HepG2 (cell line): ENCODE data around the gene TAMALIN. TPM values are rescaled to one million over a fixed set of nuclear protein-coding genes. Genes with fewer than 3 reads are reported as not detected.
A peak's percentile ranks its signal among the peaks of the same experiment; 100 is the strongest.

ENCODE experiments used
- ATAC-seq: fragments of 200-7000 bp; cut with Tn5 transposase; 3 replicates; pipeline ENCODE4 v1.9.1; 2020; ENCODE audit warnings: mild to moderate bottlenecking, moderate library complexity
- BruUV-seq: library from RNA; stranded (reverse); fragments of 400-500 nt; replicated peaks from 2 replicates; lab custom pipeline; 2021; lab: Mats Ljungman, UMichigan
- CTCF ChIA-PET: fragments of 300-600 bp; formaldehyde crosslinking; extraction: SDS; loops from one replicate; lab custom pipeline; 2021; ENCODE audit warnings: low total read pairs, inconsistent platforms, low intra/inter-chr PET ratio; lab: Yijun Ruan, JAX
- POLR2A ChIA-PET: fragments of 350-600 bp; sonication (Branson Sonifier 250); formaldehyde crosslinking; loops from one replicate; lab custom pipeline; 2020; ENCODE audit warnings: antibody characterized with exemption, inconsistent platforms; lab: Yijun Ruan, JAX
- DNase-seq: peaks from one replicate; pipeline ENCODE4 v3.0.0-alpha.2; 2015; ENCODE audit warnings: low spot score
- FAIRE-seq: peaks from 3 replicates; lab custom pipeline; 2011; peaks lifted over from hg19 to GRCh38; lab: Jason Lieb, UNC
- H2AFZ ChIP-seq: one replicate; pipeline ENCODE4 v1.6.1; 2011; ENCODE audit warnings: low read length, inconsistent platforms
- H3K27ac ChIP-seq: fragments of 300-600 bp; 3 replicates; pipeline ENCODE4 v1.8.0; 2011; ENCODE audit warnings: mixed run types, mild to moderate bottlenecking, mixed read lengths, low read length, inconsistent platforms; ENCODE audit not compliant: insufficient read depth; ENCODE audit errors: extremely low read length
- H3K27me3 ChIP-seq, 2 experiments: fragments of 200-600 bp in 1 of 2; 2 replicates in 1 of 2; 3 replicates in 1 of 2; pipeline versions ENCODE4 v1.6.0 to v1.8.0; 2011; ENCODE audit warnings: low read length in 2 of 2, mild to moderate bottlenecking in 2 of 2, moderate library complexity in 2 of 2, inconsistent platforms in 1 of 2; ENCODE audit not compliant: insufficient read depth in 2 of 2, control insufficient read depth in 1 of 2
- H3K36me3 ChIP-seq, 2 experiments: fragments of 200-600 bp in 1 of 2; replicated peaks in 1 of 2; 2 replicates in 1 of 2; 3 replicates in 1 of 2; pipeline versions ENCODE4 v1.5.1 to v1.8.0; 2011; ENCODE audit warnings: low read length in 2 of 2, inconsistent platforms in 1 of 2; ENCODE audit not compliant: insufficient read depth in 2 of 2, control insufficient read depth in 1 of 2
- H3K4me1 ChIP-seq: 2 replicates; pipeline ENCODE4 v1.5.1; 2012; ENCODE audit warnings: low read length, inconsistent platforms; ENCODE audit not compliant: insufficient read depth
- H3K4me2 ChIP-seq: 2 replicates; pipeline ENCODE4 v1.6.0; 2011; ENCODE audit warnings: low read depth, low read length, inconsistent platforms
- H3K4me3 ChIP-seq, 3 experiments: fragments of 200-600 bp in 1 of 3; sonication (generic), shearing (Covaris generic) in 1 of 3; replicated peaks in 1 of 3; 2 replicates each; pipeline ENCODE4 v1.5.1; 2011 to 2016; ENCODE audit warnings: low read length in 3 of 3, inconsistent platforms in 2 of 3, low read depth in 2 of 3, mild to moderate bottlenecking in 2 of 3, control low read depth in 1 of 3, mixed read lengths in 1 of 3; ENCODE audit not compliant: insufficient read depth in 1 of 3
- H3K79me2 ChIP-seq: one replicate; pipeline ENCODE4 v1.6.1; 2011; ENCODE audit warnings: low read length, inconsistent platforms; ENCODE audit not compliant: insufficient read depth
- H3K9ac ChIP-seq: 2 replicates; pipeline ENCODE4 v1.6.0; 2011; ENCODE audit warnings: mild to moderate bottlenecking, low read depth, low read length, inconsistent platforms; ENCODE audit not compliant: insufficient read depth
- H3K9me3 ChIP-seq: 2 replicates; pipeline ENCODE4 v1.5.1; 2012; ENCODE audit warnings: mild to moderate bottlenecking, low read length
- H4K20me1 ChIP-seq: 2 replicates; pipeline ENCODE4 v1.6.0; 2011; ENCODE audit warnings: inconsistent platforms, mild to moderate bottlenecking, low read length, moderate library complexity; ENCODE audit not compliant: insufficient read depth
- BRD4 ChIP-seq: sonication (generic); formaldehyde crosslinking; IDR thresholded peaks from 2 replicates; pipeline ENCODE4 v1.4.0; 2020; ENCODE audit warnings: missing genetic modification reagents
- ERF ChIP-seq: IDR thresholded peaks from 2 replicates; pipeline ENCODE4 v1.6.1; 2018; ENCODE audit warnings: missing biosample characterization, missing genetic modification reagents
- KDM4B ChIP-seq: sonication (generic); formaldehyde crosslinking; IDR thresholded peaks from 2 replicates; pipeline ENCODE4 v1.4.0; 2020; ENCODE audit warnings: missing genetic modification reagents
- NR2C2 ChIP-seq: sonication (generic); formaldehyde crosslinking; IDR thresholded peaks from 2 replicates; pipeline ENCODE4 v1.4.0; 2020; ENCODE audit warnings: missing genetic modification reagents, mild to moderate bottlenecking, moderate library complexity, borderline replicate concordance
- SP1 ChIP-seq, 2 experiments: fragments of 450-650 bp in 1 of 2; sonication (generic) in 1 of 2; formaldehyde crosslinking in 1 of 2; IDR thresholded peaks; 2 replicates each; pipeline versions ENCODE4 v1.4.0 to v1.6.1; 2016 to 2020; ENCODE audit warnings: missing genetic modification reagents in 1 of 2
- YEATS2 ChIP-seq: sonication (generic); formaldehyde crosslinking; IDR thresholded peaks from 2 replicates; pipeline ENCODE4 v1.4.0; 2020; ENCODE audit warnings: missing genetic modification reagents, borderline replicate concordance
- ZKSCAN8 ChIP-seq: IDR thresholded peaks from 2 replicates; pipeline ENCODE4 v1.6.1; 2016; ENCODE audit warnings: borderline replicate concordance, missing genetic modification reagents, missing compliant biosample characterization
- ZNF549 ChIP-seq: sonication (generic); formaldehyde crosslinking; IDR thresholded peaks from 2 replicates; pipeline ENCODE4 v1.5.0; 2020; ENCODE audit warnings: missing genetic modification reagents
- ZNF672 ChIP-seq: sonication (generic); formaldehyde crosslinking; IDR thresholded peaks from 2 replicates; pipeline ENCODE4 v1.8.1; 2022; ENCODE audit warnings: missing genetic modification reagents
- WGBS: methylation state at CpG from one replicate; pipeline ENCODE4 v1.1.6; 2017; ENCODE audit warnings: low lambda C conversion rate; 5-methylcytosine and 5-hydroxymethylcytosine counted together
- in situ Hi-C: cut with HindIII; loops from 2 replicates; pipeline ENCODE4 v1.10.0; 2017; ENCODE audit warnings: low pct_unique_long_range_greater_than_20kb; ENCODE audit not compliant: extremely low pct_ligation_motif_present
- intact Hi-C: fragments of 100-400 bp; cut with micrococcal nuclease; formaldehyde crosslinking; loops from one replicate; pipeline ENCODE4 v1.10.0; 2022; ENCODE audit not compliant: unreplicated experiment
- polyA plus RNA-seq, 8 experiments: library from polyadenylated mRNA; depleted of rRNA in 3 of 8; stranded (reverse) in 7 of 8; unstranded in 1 of 8; fragments of >200 nt; fragmentation: Illumina TruSeq in 4 of 8; extraction: Trizol in 4 of 8; gene quantifications; 2 replicates each; pipeline versions ENCODE4 v1.2.1 to v1.2.3, GENCODE V29; 2011 to 2016; ENCODE audit warnings: low read depth in 4 of 8, missing spikeins in 1 of 8, mixed read lengths in 1 of 8; ENCODE audit not compliant: insufficient read depth in 1 of 8
- total RNA-seq, 5 experiments: library from RNA; depleted of rRNA; stranded (reverse); fragments of >200 nt; fragmentation: Illumina TruSeq; extraction: Trizol; gene quantifications; 2 replicates each; pipeline ENCODE4 v1.2.3, GENCODE V29; 2016; ENCODE audit warnings: low read depth in 1 of 5
- TF ChIP-seq, protein P1 (sequence below): IDR thresholded peaks from 2 replicates; pipeline ENCODE4 v1.6.1; 2016; ENCODE audit warnings: missing biosample characterization, missing genetic modification reagents, low read depth
- TF ChIP-seq, protein P2 (sequence below): sonication (generic); formaldehyde crosslinking; IDR thresholded peaks from 2 replicates; pipeline ENCODE4 v1.4.0; 2020; ENCODE audit warnings: low read depth, mild to moderate bottlenecking, missing genetic modification reagents
- TF ChIP-seq, protein P3 (sequence below): sonication (generic); formaldehyde crosslinking; IDR thresholded peaks from 2 replicates; pipeline ENCODE4 v1.5.0; 2020; ENCODE audit warnings: mild to moderate bottlenecking, missing genetic modification reagents
- TF ChIP-seq, protein P4 (sequence below): sonication (generic); formaldehyde crosslinking; conservative IDR thresholded peaks from 2 replicates; pipeline ENCODE4 v1.8.0; 2022; ENCODE audit warnings: mild to moderate bottlenecking, moderate library complexity, missing genetic modification reagents
- TF ChIP-seq, protein P5 (sequence below): sonication (generic); formaldehyde crosslinking; IDR thresholded peaks from 2 replicates; pipeline ENCODE4 v1.4.0; 2020; ENCODE audit warnings: missing genetic modification reagents

Gene TAMALIN
- total and polyA plus RNA-seq, 2 of the 13 experiments (the other 11 are each of a cell fraction or from before 2014, with no cell fraction given), result 2.9 to 10.9 TPM

DNA sequence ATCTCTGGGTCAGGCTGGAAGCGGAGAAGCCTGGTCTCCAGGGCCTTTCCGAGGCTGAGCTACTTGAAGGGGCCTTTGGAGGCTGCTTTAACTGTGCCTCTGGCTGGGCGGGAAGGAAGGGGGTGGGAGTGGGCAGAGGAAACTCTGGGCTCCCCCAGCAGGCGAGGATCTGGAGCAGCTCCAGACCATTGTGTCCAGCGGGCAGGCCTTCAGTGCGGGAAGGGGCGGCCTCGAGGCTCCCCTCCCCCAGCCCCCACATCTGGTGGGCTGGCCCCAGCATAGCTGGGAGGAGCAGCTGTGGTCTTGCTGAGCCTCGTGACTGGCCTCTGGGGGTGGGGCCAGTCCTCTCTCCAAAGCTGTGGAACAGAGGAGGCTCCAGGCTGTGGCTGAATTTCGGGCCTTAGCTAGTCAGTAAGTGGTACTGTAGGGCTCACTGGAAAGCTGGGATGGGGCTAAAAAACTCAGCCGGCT lies 3.4 kb downstream of the TAMALIN start:
- DNase-seq (peak; percentile 72), FAIRE-seq (peak; percentile 61), ATAC-seq (peak; percentile 84)
- H2AFZ ChIP-seq, result no peak overlapping the region
- no peaks in the 10 kb centered on the region for H4K20me1 ChIP-seq
- POLR2A ChIA-PET, result interaction anchor here (0.7 to 3.2 kb wide), 8 partner anchors 9 to 73 kb away, joined by 3 to 45 read pairs (median 8); partner anchors contain the start of gene NR4A1
- CTCF ChIA-PET, result interaction anchor here (0.7 kb wide), 1 partner anchor 11 kb away, joined by 3 read pairs; no protein-coding TSS in a partner anchor
- no peaks in the 10 kb centered on the region for H3K79me2 ChIP-seq
- peaks cover 4 to 6% of the 10 kb centered on the region in 2 experiments; a peak in 2 of 5 replicates for H3K36me3 ChIP-seq
- H3K4me1 ChIP-seq, result peaks cover 49% of the 10 kb centered on the region
- peak overlapping the region; percentile 86 for H3K4me2 ChIP-seq
- peak overlapping the region; percentile 66 for H3K9ac ChIP-seq
- BruUV-seq, result no TSS peak
- H3K4me3 ChIP-seq, result peak overlapping the region; percentile 19 to 64 (median 50); a peak in 5 of 6 replicates
- 42% methylated on average over 2 of the region's 11 CpGs for WGBS
- H3K27ac ChIP-seq, result peak overlapping the region; percentile 62
- H3K27me3 ChIP-seq, result 0 out of 5 replicates have a peak, but pooled peaks cover 0 to 1% of the 10 kb centered on the region in 2 experiments
- intact Hi-C loops (no loop called here), in situ Hi-C loops (no loop called here)
- no peaks in the 10 kb centered on the region for H3K9me3 ChIP-seq
- TF ChIP-seq SP1 (IDR thresholded peaks at IDR 0.05) (no peak), SP1 (CRISPR knock-in tag; IDR thresholded peaks at IDR 0.05) (peak; percentile 45; the same call in 1 of the 2 replicates), NR2C2 (CRISPR knock-in tag) (no peak), ZNF549 (CRISPR knock-in tag) (no peak), BRD4 (CRISPR knock-in tag) (no peak), YEATS2 (CRISPR knock-in tag) (no peak), KDM4B (CRISPR knock-in tag) (no peak), ZKSCAN8 (CRISPR knock-in tag) (no peak), ERF (CRISPR knock-in tag) (peak; percentile 33; the same call in 1 of the 2 replicates), ZNF672 (no peak)
- TF ChIP-seq, protein P1, sequence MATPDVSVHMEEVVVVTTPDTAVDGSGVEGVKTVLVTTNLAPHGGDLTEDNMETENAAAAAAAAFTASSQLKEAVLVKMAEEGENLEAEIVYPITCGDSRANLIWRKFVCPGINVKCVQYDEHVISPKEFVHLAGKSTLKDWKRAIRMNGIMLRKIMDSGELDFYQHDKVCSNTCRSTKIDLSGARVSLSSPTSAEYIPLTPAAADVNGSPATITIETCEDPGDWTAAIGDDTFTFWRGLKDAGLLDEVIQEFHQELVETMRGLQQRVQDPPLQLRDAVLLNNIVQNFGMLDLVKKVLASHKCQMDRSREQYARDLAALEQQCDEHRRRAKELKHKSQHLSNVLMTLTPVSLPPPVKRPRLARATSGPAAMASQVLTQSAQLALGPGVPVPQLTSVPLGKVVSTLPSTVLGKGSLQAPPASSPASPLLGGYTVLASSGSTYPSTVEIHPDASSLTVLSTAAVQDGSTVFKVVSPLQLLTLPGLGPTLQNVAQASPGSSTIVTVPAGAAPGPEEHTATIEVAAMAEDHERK, result no peak
- TF ChIP-seq, protein P2, sequence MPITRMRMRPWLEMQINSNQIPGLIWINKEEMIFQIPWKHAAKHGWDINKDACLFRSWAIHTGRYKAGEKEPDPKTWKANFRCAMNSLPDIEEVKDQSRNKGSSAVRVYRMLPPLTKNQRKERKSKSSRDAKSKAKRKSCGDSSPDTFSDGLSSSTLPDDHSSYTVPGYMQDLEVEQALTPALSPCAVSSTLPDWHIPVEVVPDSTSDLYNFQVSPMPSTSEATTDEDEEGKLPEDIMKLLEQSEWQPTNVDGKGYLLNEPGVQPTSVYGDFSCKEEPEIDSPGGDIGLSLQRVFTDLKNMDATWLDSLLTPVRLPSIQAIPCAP (CRISPR knock-in tag), result no peak
- TF ChIP-seq, protein P3, sequence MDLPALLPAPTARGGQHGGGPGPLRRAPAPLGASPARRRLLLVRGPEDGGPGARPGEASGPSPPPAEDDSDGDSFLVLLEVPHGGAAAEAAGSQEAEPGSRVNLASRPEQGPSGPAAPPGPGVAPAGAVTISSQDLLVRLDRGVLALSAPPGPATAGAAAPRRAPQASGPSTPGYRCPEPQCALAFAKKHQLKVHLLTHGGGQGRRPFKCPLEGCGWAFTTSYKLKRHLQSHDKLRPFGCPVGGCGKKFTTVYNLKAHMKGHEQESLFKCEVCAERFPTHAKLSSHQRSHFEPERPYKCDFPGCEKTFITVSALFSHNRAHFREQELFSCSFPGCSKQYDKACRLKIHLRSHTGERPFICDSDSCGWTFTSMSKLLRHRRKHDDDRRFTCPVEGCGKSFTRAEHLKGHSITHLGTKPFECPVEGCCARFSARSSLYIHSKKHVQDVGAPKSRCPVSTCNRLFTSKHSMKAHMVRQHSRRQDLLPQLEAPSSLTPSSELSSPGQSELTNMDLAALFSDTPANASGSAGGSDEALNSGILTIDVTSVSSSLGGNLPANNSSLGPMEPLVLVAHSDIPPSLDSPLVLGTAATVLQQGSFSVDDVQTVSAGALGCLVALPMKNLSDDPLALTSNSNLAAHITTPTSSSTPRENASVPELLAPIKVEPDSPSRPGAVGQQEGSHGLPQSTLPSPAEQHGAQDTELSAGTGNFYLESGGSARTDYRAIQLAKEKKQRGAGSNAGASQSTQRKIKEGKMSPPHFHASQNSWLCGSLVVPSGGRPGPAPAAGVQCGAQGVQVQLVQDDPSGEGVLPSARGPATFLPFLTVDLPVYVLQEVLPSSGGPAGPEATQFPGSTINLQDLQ (CRISPR knock-in tag), result no peak
- TF ChIP-seq, protein P4, sequence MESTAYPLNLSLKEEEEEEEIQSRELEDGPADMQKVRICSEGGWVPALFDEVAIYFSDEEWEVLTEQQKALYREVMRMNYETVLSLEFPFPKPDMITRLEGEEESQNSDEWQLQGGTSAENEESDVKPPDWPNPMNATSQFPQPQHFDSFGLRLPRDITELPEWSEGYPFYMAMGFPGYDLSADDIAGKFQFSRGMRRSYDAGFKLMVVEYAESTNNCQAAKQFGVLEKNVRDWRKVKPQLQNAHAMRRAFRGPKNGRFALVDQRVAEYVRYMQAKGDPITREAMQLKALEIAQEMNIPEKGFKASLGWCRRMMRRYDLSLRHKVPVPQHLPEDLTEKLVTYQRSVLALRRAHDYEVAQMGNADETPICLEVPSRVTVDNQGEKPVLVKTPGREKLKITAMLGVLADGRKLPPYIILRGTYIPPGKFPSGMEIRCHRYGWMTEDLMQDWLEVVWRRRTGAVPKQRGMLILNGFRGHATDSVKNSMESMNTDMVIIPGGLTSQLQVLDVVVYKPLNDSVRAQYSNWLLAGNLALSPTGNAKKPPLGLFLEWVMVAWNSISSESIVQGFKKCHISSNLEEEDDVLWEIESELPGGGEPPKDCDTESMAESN, result no peak
- TF ChIP-seq, protein P5, sequence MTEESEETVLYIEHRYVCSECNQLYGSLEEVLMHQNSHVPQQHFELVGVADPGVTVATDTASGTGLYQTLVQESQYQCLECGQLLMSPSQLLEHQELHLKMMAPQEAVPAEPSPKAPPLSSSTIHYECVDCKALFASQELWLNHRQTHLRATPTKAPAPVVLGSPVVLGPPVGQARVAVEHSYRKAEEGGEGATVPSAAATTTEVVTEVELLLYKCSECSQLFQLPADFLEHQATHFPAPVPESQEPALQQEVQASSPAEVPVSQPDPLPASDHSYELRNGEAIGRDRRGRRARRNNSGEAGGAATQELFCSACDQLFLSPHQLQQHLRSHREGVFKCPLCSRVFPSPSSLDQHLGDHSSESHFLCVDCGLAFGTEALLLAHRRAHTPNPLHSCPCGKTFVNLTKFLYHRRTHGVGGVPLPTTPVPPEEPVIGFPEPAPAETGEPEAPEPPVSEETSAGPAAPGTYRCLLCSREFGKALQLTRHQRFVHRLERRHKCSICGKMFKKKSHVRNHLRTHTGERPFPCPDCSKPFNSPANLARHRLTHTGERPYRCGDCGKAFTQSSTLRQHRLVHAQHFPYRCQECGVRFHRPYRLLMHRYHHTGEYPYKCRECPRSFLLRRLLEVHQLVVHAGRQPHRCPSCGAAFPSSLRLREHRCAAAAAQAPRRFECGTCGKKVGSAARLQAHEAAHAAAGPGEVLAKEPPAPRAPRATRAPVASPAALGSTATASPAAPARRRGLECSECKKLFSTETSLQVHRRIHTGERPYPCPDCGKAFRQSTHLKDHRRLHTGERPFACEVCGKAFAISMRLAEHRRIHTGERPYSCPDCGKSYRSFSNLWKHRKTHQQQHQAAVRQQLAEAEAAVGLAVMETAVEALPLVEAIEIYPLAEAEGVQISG, result peak; percentile 38; the same call in 1 of the 2 replicates
